Measurements from ENCODE around the gene HMG20B.

DNA sequence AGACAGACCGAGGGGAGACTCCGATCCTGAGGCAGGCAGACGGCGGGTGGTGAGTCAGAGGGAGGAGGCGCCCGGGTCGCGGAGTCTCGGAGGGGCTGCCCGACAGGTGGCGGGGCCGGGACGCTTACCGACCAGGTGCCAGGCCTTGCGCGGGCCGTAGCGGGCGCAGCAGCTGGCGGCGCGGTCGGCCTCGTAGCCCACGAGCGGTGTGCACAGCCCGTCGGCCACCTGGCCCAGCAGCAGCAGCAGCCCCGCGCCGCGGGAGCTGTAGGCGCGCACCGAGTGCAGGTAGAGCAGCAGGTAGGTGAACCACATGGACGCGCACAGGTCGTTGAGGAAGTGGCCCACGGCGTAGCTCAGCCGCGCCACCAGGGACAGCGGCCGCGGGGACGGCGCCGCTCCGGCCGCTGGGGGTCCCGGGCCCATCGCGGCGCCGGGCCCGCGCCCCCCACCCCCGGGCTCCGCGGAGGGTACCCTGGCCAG, 15.7 kb upstream of the HMG20B start:
- TF ChIP-seq, protein P1, sequence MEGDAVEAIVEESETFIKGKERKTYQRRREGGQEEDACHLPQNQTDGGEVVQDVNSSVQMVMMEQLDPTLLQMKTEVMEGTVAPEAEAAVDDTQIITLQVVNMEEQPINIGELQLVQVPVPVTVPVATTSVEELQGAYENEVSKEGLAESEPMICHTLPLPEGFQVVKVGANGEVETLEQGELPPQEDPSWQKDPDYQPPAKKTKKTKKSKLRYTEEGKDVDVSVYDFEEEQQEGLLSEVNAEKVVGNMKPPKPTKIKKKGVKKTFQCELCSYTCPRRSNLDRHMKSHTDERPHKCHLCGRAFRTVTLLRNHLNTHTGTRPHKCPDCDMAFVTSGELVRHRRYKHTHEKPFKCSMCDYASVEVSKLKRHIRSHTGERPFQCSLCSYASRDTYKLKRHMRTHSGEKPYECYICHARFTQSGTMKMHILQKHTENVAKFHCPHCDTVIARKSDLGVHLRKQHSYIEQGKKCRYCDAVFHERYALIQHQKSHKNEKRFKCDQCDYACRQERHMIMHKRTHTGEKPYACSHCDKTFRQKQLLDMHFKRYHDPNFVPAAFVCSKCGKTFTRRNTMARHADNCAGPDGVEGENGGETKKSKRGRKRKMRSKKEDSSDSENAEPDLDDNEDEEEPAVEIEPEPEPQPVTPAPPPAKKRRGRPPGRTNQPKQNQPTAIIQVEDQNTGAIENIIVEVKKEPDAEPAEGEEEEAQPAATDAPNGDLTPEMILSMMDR (IDR thresholded peaks at IDR 0.05 in 2 of 3, conservative IDR thresholded peaks at IDR 0.05 in 1 of 3; ENCODE audit: borderline replicate concordance in 1 of 3, insufficient read depth in 1 of 3, low read depth in 2 of 3, low read length in 2 of 3) = 0 out of 6 replicates have a peak, but pooled peaks of 1 of the 3 experiments have one; percentile 12
- no peak for TF ChIP-seq POLR2AphosphoS5 (IDR thresholded peaks at IDR 0.05; ENCODE audit: low read depth, low read length)
- TF ChIP-seq EZH2 (IDR thresholded peaks at IDR 0.05) = no peak
- no peak for TF ChIP-seq POLR2A (IDR thresholded peaks at IDR 0.05; ENCODE audit: borderline replicate concordance, extremely low read depth, insufficient read depth, insufficient read length)
- TF ChIP-seq ZNF274 (IDR thresholded peaks at IDR 0.05; ENCODE audit: low read depth, low read length) = no peak
- TF ChIP-seq SIN3A (IDR thresholded peaks at IDR 0.05; ENCODE audit: low read depth) = no peak
- TF ChIP-seq, protein P2, sequence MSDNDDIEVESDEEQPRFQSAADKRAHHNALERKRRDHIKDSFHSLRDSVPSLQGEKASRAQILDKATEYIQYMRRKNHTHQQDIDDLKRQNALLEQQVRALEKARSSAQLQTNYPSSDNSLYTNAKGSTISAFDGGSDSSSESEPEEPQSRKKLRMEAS (IDR thresholded peaks at IDR 0.05) = no peak
- TF ChIP-seq, protein P3, sequence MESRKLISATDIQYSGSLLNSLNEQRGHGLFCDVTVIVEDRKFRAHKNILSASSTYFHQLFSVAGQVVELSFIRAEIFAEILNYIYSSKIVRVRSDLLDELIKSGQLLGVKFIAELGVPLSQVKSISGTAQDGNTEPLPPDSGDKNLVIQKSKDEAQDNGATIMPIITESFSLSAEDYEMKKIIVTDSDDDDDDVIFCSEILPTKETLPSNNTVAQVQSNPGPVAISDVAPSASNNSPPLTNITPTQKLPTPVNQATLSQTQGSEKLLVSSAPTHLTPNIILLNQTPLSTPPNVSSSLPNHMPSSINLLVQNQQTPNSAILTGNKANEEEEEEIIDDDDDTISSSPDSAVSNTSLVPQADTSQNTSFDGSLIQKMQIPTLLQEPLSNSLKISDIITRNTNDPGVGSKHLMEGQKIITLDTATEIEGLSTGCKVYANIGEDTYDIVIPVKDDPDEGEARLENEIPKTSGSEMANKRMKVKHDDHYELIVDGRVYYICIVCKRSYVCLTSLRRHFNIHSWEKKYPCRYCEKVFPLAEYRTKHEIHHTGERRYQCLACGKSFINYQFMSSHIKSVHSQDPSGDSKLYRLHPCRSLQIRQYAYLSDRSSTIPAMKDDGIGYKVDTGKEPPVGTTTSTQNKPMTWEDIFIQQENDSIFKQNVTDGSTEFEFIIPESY (IDR thresholded peaks at IDR 0.05; ENCODE audit: extremely low read depth, insufficient replicate concordance, low read length) = no peak
- TF ChIP-seq, protein P4, sequence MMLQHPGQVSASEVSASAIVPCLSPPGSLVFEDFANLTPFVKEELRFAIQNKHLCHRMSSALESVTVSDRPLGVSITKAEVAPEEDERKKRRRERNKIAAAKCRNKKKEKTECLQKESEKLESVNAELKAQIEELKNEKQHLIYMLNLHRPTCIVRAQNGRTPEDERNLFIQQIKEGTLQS (IDR thresholded peaks at IDR 0.05) = no peak
- TF ChIP-seq, protein P5, sequence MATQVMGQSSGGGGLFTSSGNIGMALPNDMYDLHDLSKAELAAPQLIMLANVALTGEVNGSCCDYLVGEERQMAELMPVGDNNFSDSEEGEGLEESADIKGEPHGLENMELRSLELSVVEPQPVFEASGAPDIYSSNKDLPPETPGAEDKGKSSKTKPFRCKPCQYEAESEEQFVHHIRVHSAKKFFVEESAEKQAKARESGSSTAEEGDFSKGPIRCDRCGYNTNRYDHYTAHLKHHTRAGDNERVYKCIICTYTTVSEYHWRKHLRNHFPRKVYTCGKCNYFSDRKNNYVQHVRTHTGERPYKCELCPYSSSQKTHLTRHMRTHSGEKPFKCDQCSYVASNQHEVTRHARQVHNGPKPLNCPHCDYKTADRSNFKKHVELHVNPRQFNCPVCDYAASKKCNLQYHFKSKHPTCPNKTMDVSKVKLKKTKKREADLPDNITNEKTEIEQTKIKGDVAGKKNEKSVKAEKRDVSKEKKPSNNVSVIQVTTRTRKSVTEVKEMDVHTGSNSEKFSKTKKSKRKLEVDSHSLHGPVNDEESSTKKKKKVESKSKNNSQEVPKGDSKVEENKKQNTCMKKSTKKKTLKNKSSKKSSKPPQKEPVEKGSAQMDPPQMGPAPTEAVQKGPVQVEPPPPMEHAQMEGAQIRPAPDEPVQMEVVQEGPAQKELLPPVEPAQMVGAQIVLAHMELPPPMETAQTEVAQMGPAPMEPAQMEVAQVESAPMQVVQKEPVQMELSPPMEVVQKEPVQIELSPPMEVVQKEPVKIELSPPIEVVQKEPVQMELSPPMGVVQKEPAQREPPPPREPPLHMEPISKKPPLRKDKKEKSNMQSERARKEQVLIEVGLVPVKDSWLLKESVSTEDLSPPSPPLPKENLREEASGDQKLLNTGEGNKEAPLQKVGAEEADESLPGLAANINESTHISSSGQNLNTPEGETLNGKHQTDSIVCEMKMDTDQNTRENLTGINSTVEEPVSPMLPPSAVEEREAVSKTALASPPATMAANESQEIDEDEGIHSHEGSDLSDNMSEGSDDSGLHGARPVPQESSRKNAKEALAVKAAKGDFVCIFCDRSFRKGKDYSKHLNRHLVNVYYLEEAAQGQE (IDR thresholded peaks at IDR 0.05; ENCODE audit: low read depth) = no peak
- TF ChIP-seq YY1 (IDR thresholded peaks at IDR 0.05; ENCODE audit: extremely low read depth, insufficient replicate concordance, low read depth, low read length) = no peak
- no peak for TF ChIP-seq SP1 (IDR thresholded peaks at IDR 0.05; ENCODE audit: low read depth)
- no peak for TF ChIP-seq EZH2phosphoT487 (IDR thresholded peaks at IDR 0.05; ENCODE audit: borderline replicate concordance)

Data from HCT116 (cell line).